ENCODE data around the gene POLG2. TPM values are rescaled to one million over a fixed set of nuclear protein-coding genes. Genes with fewer than 3 reads are reported as not detected.

Gene POLG2
- total RNA-seq, 4 donors from 2014 or later = 1.4 to 12.6 (median 6.6) TPM

Small RNA genes within 50 kb of the gene (small RNA-seq; reads per million reads assigned to genes)
- gene ATP5MFP4 = 0 reads per million in 4 donors

Other genes with a start within 250 kb of the POLG2 start
- 10 to 100 TPM; 37.8 to 60.9 (median 47.0) TPM for gene TEX2, start 233.8 kb downstream of the POLG2 start, total RNA-seq
- gene PECAM1, start 106.2 kb downstream of the POLG2 start, total RNA-seq = 100 to 1,000 TPM in 2 of 4 donors, 10 to 100 TPM in 2; 33.8 to 219 (median 104) TPM
- 10 to 100 TPM in 1 of 4 donors, 1 to 10 TPM in 2, not detected in 1; 3.5 to 10.1 (median 7.3) TPM for gene MILR1, start 47.9 kb downstream of the POLG2 start, total RNA-seq
- gene DDX5, start 9.2 kb upstream of the POLG2 start, total RNA-seq = 100 to 1,000 TPM; 585 to 908 (median 632) TPM
- 10 to 100 TPM; 18.6 to 52.0 (median 33.2) TPM for gene CEP95, start 9.9 kb upstream of the POLG2 start, total RNA-seq
- 10 to 100 TPM; 35.0 to 60.8 (median 37.9) TPM for gene SMURF2, start 165.3 kb upstream of the POLG2 start, total RNA-seq